CD4-positive, alpha-beta T cell treated with Interleukin-15 for 1 hour (primary cell): ENCODE measurements around the gene FKBP3.
A peak's percentile ranks its signal among the peaks of the same experiment; 100 is the strongest.
"Not testable (repeated sequence)": the region's sequence is repeated elsewhere in the genome, so short reads cannot be mapped to it uniquely, and the experiment has no call there.

ENCODE experiments used
- DNase-seq: peaks from one replicate; pipeline ENCODE4 v3.0.0-alpha.2; 2020

FKBP3 gene

DNA sequence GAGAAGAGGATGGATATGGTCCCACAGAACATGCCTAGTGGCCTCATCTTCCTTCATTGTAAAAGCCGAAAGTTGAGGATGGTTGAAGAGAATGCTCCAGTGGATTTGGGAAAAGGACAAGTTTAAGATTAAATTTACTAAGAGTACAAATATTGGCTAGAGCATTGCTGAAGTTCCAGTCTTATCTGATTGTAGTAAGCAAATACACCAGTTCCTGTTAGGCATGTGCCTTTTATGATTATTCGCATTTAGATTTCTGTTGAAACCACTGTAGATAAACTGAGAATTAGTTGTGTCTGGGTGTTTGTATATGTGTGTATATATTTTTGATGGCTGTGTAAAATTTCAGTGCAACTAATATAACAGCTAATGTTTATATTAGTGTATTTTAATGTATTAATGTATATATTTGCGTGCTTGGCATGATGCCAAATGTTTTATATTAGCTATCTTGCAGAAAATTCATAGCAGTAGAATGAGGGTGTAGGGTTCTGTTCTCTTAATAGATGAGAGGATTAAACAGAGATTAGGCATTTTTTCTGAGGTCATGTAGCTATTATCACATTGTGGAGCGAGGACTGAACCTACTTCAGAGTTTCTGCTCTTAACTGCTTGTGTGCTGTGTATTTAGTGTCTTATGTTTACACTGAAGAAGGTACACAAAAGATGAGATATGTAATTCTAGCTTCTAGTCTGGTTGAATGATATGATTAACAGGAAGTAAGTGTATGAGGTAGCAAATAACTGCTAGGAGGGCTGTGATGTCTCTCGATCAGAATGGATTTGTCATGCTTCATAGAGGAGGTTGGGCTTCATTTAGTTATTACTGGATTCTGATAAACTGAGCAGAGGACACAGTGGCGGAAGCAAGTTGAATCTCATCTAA, 21.1 kb downstream of the FKBP3 start:
- no peak for DNase-seq

DNA sequence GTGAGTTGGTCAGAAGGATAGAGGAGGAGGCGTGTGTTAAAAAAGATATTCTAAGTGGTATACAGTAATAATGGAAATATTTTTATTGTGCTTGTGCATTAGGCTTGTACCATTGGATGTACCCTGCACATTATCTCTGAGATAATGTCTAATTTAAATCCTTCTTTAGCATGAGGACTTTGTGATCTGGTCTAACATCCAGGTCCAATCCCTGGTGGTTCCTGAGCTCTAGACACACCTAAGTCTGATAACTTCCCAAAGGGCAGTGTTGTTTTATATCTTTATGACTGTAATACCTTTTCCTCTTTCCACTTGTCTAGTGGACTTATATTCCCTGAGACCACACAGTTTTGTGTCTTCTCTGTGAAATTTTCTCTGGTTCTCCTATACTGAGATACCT, 29.7 kb downstream of the FKBP3 start:
- no peak for DNase-seq

DNA sequence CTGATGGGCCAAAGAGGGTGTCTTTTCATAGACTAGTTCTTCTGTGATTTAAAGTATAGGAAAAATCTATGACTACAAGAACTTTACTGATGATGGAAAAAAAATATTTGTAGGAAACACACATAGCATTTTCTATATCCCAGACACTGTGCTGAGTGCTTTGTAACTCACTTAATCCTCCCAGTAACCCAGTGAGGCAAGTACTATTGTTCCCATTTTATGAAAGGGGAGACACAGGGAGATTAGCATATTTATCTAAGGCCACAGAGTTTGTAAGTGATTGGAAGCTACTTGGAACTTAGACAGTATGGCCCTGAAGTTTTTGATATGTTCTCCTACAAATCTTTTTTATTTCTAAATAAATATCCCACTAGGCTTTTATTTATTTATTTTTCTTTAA, 30.5 kb downstream of the FKBP3 start:
- no peak for DNase-seq

DNA sequence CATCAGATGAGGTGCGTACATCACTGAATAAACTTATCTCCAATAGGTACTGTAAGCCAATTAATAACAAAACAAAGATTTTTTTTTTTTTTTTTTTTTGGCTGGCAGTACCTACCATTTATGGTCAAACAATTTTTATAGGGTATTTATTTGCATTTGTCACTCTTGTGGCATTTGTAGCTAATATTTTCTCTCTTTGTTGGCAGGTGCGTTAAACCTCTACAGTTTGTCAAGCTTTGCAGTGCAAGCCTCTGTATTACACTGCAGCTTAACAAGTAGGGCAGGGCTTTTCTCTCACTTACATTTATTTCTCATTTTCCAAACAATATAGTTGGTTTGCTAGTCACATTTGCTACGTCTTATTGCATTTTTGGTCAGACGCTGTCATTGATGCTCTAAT, 38.1 kb downstream of the FKBP3 start:
- no peak for DNase-seq

DNA sequence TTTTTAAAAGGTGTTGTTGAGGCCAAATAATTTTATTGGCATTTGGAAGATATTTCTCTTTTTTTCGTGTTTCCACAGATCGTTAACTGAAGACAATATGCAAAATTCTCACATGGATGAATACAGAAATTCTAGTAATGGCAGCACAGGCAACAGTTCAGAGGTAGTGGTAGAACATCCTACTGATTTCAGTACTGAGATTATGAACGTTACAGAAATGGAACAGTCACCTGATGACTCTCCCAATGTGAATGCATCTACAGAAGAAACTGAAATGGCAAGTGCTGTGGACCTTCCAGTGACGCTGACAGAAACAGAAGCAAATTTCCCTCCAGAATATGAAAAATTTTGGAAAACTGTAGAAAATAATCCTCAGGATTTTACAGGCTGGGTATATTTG, 39.1 kb downstream of the FKBP3 start:
- no peak for DNase-seq

DNA sequence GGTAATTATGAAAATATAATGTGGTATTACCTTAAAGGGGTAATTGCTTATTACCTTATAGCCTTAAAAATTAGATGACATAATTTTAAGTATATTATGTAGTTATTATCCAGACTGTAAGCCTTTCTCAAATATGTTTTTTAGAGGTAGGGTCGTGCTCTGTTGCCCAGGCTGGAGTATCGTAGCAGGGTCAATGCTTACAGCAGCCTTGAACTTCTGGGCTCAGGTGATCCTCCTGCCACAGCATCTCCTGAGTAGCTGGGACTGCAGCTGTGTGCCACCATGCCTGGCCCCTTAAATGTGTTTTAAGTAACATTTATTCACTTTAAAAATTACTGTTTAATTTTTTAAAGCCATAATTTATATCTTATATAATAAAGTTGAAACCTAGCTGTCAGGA, 40.0 kb downstream of the FKBP3 start:
- DNase-seq: no peak

DNA sequence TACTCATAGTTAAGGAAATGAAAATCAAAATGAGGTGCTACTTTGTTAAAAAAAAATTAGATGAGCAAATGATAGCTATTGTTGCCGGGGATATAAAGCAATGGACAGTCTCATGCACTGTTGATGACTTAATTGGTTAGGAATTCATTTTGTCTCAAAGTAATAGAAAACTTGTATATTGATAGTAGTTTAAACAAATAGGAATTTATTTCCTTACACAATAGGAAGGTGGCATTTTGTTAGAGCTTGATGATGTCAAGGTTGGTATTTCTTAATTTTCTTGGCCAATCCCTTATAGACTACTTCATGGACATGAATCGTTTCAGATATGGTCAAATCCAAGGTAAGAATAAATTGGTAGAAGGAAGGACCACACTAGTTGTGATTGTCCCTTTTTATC, 42.6 kb downstream of the FKBP3 start:
- DNase-seq: no peak

DNA sequence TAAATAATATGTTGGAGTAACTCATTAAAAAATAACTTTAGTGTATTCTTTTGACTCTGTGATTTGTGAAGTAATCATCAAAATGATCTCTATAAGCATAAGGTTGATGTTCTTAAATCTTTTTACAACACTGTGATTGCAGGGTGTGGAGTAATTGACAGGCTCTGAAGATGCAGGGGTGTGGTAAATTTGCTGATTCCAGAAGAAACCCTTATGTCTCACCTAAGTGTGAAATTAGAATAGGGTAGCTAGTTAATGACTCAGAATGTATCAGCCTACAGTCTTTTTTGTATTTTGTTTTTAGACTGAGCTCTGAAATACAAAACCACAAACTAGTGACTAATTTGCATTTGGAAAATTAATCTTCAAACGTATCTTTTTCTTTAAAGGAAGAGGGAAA, 44.5 kb downstream of the FKBP3 start:
- no peak for DNase-seq

DNA sequence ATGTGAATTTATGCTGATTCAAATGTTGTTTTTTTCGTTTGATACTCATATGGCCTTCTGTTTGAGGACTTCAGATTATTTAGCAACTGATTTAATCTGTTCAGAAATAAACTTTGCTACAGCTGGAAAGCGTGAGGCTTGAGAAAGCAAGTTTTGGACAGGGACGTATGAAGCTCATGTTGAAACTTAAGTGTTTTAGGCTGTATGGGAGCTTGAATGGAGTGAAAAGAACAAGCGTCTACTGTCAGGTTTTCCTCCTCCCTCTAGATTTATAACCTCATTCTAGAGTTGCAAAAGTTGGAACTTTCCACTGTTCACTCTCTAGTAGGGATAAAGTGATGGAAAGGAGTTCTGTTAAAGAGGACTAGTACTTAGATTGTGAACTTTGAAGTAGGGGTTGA, 49.3 kb downstream of the FKBP3 start:
- no peak for DNase-seq

DNA sequence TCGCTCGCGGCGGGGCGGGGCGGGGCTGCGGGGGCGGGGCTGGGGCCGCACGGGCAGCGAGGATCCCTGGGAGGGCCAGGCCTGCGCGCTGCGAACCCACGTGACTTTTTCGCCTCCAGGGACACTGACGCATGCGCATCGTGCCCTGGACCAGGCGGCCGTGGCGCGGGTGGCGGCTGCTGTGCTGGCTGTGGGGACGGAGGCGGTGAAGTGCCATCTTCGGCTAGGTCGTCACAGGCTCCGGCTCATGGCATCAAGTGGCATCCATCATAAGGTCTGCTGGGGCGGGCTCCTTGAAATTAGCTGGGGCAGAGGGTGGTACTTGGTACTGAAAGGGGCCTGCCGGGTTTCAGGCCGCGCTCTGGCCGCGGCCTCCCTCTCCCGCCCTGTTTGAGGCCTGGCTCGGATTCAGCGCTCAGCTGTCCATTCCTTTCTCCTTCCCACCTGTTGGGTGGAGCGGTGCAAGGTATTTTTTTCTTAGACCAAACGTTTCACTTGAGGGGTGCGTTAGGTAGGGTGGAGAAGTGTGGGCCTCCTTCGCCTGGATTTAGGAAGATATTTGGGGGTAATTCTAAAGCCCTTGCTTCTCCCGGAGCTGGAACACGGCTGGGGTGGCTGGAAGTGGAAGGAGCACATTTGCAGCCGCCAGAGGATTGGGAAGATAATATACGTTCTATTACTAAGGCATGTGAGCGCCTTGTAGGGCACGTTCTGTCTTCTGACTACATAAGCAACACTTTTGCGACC, 50.1 kb downstream of the FKBP3 start, which contains the start of gene PRPF39:
TSS of gene PRPF39 (plus strand) at position 141 of the 747 bp plus-strand sequence. CDS start 11,124 bp downstream, outside the sequence.
- DNase-seq: peak; percentile 96

DNA sequence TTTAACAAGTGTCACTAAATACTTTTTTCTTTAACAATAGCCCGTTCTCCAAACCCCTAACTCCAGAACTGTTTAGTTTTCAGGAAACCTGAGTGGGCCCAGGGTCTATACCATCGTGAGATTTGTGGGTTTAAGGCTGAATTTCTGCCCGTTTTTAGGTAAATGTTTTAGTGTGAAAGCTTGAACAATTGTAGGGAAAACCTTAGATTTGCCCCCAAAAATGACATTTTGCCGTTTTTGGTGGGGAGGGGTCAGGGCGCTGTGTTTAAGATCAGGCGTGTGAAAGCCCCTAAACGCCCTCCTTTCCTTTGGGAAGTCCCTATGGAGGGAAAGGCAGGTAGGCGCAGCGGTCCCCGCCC, 50.7 kb downstream of the FKBP3 start:
- no peak for DNase-seq

DNA sequence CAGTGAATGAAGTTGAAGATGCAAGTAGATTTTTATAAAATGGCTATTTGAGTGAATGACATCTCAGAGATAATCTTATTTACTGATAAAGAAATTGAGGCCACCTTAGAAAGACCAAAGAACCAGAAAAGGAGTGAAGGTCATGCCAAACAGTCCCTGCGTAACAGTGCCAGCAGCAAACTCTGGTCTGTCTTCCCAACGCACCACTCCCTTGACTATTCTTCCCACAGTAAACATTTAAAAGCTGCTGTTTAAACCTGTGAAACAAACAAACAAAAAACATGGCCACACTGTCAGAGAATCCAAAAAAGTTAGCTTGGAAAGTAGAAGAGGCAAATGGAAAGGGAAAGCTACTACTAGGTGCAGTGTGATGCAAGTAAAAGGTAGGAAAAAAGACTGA, 51.9 kb downstream of the FKBP3 start:
- DNase-seq: no peak

DNA sequence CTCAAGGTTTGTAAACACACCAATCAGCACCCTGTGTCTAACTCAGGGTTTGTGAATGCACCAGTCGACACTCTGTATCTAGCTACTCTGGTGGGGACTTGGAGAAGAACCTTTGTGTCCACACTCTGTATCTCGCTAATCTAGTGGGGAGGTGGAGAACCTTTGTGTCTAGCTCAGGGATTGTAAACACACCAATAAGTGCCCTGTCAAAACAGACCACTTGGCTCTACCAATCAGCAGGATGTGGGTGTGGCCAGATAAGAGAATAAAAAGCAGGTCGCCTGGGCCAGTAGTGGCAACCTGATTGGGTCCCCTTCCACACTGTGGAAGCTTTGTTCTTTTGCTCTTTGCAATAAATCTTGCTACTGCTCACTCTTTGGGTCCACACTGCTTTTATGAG, 53.2 kb downstream of the FKBP3 start:
- not testable (repeated sequence) for DNase-seq

DNA sequence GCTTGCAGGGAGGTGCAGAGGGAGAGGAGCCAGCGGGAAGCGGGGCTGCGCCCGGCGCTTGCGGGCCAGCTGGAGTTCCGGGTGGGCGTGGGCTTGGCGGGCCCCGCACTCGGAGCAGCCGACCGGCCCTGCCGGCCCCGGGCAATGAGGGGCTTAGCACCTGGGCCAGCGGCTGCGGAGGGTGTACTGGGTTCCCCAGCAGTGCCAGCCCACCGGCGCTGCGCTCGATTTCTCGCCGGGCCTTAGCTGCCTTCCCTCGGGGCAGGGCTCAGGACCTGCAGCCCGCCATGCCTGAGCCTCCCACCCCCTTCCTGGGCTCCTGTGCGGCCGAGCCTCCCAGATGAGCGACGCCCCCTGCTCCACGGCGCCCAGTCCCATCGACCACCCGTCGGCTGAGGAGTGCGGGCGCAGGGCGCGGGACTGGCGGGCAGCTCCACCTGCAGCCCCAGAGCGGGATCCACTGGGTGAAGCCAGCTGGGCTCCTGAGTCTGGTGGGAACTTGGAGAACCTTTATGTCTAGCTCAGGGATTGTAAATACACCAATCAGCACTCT, 53.8 kb downstream of the FKBP3 start:
- DNase-seq: not testable (repeated sequence)

DNA sequence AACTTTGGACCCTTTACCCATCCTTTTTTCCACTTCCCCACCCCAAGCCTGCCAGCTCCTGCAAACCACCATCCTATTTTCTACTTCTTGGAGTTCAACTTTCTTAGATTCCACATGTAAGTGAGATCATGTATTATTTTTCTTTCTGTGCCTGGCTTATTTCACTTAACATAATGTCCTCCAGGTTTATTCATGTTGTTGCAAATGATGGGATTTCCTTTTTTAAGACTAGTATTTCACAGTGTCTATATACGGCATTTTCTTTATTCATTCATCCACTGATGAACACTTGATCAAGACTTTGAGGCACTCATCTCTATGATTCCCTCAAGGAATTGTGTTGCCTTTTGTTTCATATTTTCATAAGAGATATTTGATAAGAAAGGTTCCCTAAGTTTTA, 56.0 kb downstream of the FKBP3 start:
- DNase-seq: no peak

DNA sequence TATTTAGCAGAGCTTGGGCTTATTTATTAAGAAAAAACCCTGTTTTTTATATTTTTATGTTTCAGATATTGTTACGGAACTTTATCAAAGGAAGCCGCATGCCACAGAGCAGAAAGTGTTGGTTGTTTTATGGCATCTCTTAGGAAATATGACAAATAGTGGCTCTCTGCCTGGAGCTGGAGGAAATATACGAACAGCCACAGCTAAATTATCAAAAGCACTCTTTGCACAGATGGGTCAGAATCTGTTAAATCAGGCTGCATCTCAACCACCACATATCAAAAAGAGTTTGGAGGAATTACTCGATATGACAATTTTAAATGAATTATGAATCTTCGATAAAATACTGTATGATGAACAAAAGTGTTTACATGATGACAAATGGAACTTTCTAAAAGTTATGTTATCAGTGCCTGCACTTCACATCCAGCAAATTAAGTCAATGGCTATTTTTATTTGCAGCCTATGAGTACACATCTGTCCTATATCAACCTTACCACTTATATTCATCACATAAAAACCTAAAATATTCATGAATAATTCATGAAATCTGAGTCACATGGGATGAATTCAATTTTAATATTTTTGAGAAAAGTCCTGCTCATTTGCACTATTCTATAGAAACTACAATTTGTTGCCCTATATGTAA, 60.9 kb downstream of the FKBP3 start:
- DNase-seq: no peak

DNA sequence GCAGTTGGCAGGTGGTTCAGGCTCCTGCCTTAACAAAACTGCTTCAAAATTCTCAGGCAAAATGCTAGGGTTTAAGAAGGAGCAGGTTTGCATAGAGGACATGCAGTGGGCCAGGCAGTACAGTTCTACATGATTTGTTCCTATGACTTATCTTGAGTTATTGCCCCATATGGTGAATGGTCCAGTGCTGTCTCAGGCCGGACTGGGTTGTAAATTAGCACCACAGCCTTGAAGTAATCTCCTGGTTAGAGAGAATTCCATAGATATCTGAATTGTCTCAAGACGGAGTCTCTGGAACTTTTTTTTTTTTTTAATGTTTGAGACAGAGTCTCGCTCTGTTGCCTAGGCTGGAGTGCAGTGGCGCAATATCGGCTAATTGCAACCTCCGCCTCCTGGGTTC, 62.2 kb downstream of the FKBP3 start:
- no peak for DNase-seq

DNA sequence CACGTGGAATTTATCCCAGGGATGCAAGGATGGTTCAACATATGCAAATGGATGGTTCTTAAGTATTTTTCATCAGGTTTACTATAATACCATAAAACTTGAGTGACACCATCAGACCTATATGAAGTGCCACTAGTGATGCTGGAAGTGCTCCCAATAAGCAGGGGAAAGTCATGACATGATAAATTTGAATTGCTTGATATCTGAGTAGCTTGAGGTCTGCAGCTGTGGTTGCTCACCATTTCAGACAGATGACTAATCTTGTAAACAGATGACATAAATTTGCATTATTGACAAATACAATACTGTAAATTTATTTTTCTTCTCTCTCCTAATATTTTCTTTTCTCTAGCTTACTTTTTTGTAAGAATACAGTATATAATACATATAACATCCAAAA, 64.1 kb downstream of the FKBP3 start:
- no peak for DNase-seq

DNA sequence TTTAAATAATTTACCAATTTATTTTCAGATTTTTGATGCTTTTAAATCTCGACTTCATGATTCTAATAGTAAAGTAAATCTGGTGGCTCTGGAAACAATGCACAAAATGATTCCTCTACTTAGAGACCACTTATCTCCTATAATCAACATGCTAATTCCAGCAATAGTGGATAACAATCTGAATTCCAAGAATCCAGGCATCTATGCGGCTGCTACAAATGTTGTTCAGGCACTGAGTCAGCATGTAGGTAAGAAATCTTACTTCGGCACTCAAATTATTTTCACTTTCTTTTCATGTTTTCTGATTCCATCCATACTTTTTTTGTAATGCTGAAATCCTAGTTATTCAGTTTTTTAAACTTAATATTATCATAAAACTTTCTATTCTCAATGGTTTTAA, 65.9 kb downstream of the FKBP3 start:
- no peak for DNase-seq

DNA sequence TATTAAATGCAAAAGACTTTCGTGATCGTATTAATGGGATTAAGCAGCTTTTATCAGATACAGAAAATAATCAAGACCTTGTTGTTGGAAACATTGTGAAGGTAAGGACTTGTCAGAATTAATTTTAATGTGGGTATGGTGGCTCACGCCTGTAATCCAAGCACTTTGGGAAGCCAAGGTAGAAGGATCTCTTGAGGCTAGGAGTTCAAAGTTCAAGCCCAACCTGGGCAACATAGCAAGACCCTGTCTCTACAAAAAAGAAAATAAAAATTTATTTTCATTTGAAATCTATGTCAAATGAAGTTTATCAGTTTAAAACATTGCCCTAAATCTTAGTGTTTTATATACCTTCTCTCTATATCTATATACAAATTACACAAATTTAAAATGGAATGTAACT, 67.6 kb downstream of the FKBP3 start:
- DNase-seq: no peak

DNA sequence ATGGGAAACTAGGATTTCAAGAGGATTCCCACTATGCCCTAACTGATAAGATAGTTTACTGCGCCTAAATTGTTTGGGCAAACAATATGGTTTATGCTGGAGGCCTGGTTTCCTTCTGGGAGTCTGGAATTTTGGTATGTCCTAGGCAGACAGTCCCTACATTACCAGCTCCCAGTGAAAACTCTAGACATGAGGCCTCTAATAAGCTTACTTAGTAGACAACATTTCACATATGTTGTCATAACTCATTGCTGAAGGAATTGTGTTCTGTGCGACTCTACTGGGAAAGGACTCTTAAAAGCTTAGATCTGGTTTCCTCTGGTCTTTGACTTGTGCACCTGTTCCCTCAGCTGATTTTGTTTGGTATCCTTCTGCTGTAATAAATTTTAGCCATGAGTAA, 68.3 kb downstream of the FKBP3 start:
- DNase-seq: no peak
